SU-DHL-6 (cell line): Measurements from ENCODE around the gene DOK7.

ENCODE experiments used
- H2AFZ ChIP-seq: fragments of 200-600 bp; sonication (generic); 2 replicates; pipeline ENCODE4 v1.6.1; 2014; ENCODE audit warnings: low read depth, mild to moderate bottlenecking, moderate library complexity, mixed read lengths, antibody characterized with exemption, low read length; ENCODE audit not compliant: severe bottlenecking
- H3F3A ChIP-seq: fragments of 200-600 bp; shearing (Covaris generic); 2 replicates; pipeline ENCODE4 v1.6.0; 2016; ENCODE audit warnings: antibody characterized with exemption, mild to moderate bottlenecking; ENCODE audit not compliant: insufficient read depth
- H3K27ac ChIP-seq: fragments of 200-600 bp; sonication (generic); 2 replicates; pipeline ENCODE4 v1.5.1; 2016; ENCODE audit warnings: low read depth, mild to moderate bottlenecking, low read length, moderate library complexity, mixed read lengths
- H3K27me3 ChIP-seq: fragments of 200-600 bp; sonication (generic), shearing (Covaris generic); 2 replicates; pipeline ENCODE4 v1.6.0; 2014; ENCODE audit warnings: mild to moderate bottlenecking, low read length
- H3K36me3 ChIP-seq: fragments of 200-600 bp; sonication (generic); 2 replicates; pipeline ENCODE4 v1.6.1; 2014; ENCODE audit warnings: mild to moderate bottlenecking, low read length, mixed read lengths
- H3K4me2 ChIP-seq: fragments of 300-600, 200-600 bp; shearing (Covaris generic), sonication (generic); 2 replicates; pipeline ENCODE4 v1.6.0; 2014; ENCODE audit warnings: low read length, low read depth, mild to moderate bottlenecking; ENCODE audit not compliant: poor library complexity, severe bottlenecking
- H3K4me3 ChIP-seq: fragments of 200-600 bp; sonication (generic); 2 replicates; pipeline ENCODE4 v1.5.1; 2014; ENCODE audit warnings: antibody characterized with exemption, low read length, mild to moderate bottlenecking, mixed read lengths; ENCODE audit not compliant: insufficient read depth, poor library complexity, severe bottlenecking
- H3K79me2 ChIP-seq: fragments of 200-600 bp; sonication (generic); 2 replicates; pipeline ENCODE4 v1.6.1; 2014; ENCODE audit warnings: mild to moderate bottlenecking, low read length, moderate library complexity; ENCODE audit not compliant: insufficient read depth
- H3K9ac ChIP-seq: fragments of 200-600 bp; sonication (generic); 2 replicates; pipeline ENCODE4 v1.7.0; 2014; ENCODE audit warnings: mild to moderate bottlenecking, low read length
- H3K9me2 ChIP-seq: fragments of 200-600 bp; sonication (generic); replicated peaks from 2 replicates; pipeline ENCODE4 v1.6.1; 2014; ENCODE audit warnings: low read length; ENCODE audit not compliant: insufficient read depth
- H3K9me3 ChIP-seq: fragments of 200-600 bp; sonication (generic); 2 replicates; pipeline ENCODE4 v1.6.1; 2014; ENCODE audit warnings: low read length, mixed read lengths; ENCODE audit not compliant: insufficient read depth
- H4K20me1 ChIP-seq: fragments of 200-600 bp; sonication (generic); 2 replicates; pipeline ENCODE4 v1.6.1; 2014; ENCODE audit warnings: low read depth, mild to moderate bottlenecking, antibody characterized with exemption, low read length, moderate library complexity, mixed read lengths
- CTCF ChIP-seq: fragments of 200-600 bp; sonication (generic); IDR thresholded peaks from one replicate; pipeline ENCODE4 v1.5.1; 2017; ENCODE audit warnings: antibody characterized with exemption, mild to moderate bottlenecking, low read length, moderate library complexity; ENCODE audit not compliant: insufficient read depth, poor library complexity, severe bottlenecking
- EZH2phosphoT487 ChIP-seq: fragments of 200-600 bp; sonication (generic), shearing (Covaris generic); conservative IDR thresholded peaks from 2 replicates; pipeline ENCODE4 v1.6.1; 2018; ENCODE audit warnings: mild to moderate bottlenecking, antibody characterized with exemption, low read length, moderate library complexity, mixed read lengths

DOK7 gene

GRCh38 chr4:3518511-3518880 is 55.4 kb downstream of the DOK7 start:
- Histone ChIP-seq H3K36me3 (no peaks in the 10 kb centered on the region), H3K4me2 (no peak overlapping the region), H3K27ac (no peak overlapping the region), H3K9me2 (no peaks in the 10 kb centered on the region), H4K20me1 (no peaks in the 10 kb centered on the region), H3K4me3 (no peak overlapping the region), H3K27me3 (no peaks in the 10 kb centered on the region), H3K9me3 (no peaks in the 10 kb centered on the region), H3K9ac (no peak overlapping the region), H3F3A (no peaks in the 10 kb centered on the region), H3K79me2 (no peaks in the 10 kb centered on the region), H2AFZ (no peak overlapping the region)
- TF ChIP-seq CTCF = no peak
- TF ChIP-seq EZH2phosphoT487 = no peak

- H3K9me2 ChIP-seq = no peaks in the 10 kb centered on the region
- no peaks in the 10 kb centered on the region for H3K27me3 ChIP-seq
- no peaks in the 10 kb centered on the region for H3K36me3 ChIP-seq
Measured at GRCh38 chr4:3518941-3519340, 55.8 kb downstream of the DOK7 start.

GRCh38 chr4:3519468-3520264 is 56.6 kb downstream of the DOK7 start:
- Histone ChIP-seq H3K9me2 (no peaks in the 10 kb centered on the region), H3K9ac (no peak overlapping the region), H3K4me2 (no peak overlapping the region), H3K4me3 (no peak overlapping the region), H2AFZ (no peak overlapping the region), H4K20me1 (no peaks in the 10 kb centered on the region), H3K27ac (no peak overlapping the region), H3K27me3 (no peaks in the 10 kb centered on the region), H3K36me3 (no peaks in the 10 kb centered on the region), H3K9me3 (no peaks in the 10 kb centered on the region), H3K79me2 (no peaks in the 10 kb centered on the region), H3F3A (no peaks in the 10 kb centered on the region)
- TF ChIP-seq EZH2phosphoT487 (no peak), CTCF (no peak)

More at GRCh38 chr4:3518941-3519340, 55.8 kb downstream of the DOK7 start:
- Histone ChIP-seq H3K4me3 (no peak overlapping the region), H2AFZ (no peak overlapping the region), H3K9ac (no peak overlapping the region), H3K79me2 (no peaks in the 10 kb centered on the region), H3K9me3 (no peaks in the 10 kb centered on the region), H3K4me2 (no peak overlapping the region), H3F3A (no peaks in the 10 kb centered on the region), H4K20me1 (no peaks in the 10 kb centered on the region), H3K27ac (no peak overlapping the region)
- TF ChIP-seq CTCF (no peak), EZH2phosphoT487 (no peak)
